SU-DHL-6 (cell line): ENCODE measurements around the gene PPP1R14B.

Experiments
- CTCF ChIP-seq: fragments of 200-600 bp; sonication (generic); IDR thresholded peaks from one replicate; pipeline ENCODE4 v1.5.1; 2017; ENCODE audit warnings: antibody characterized with exemption, mild to moderate bottlenecking, low read length, moderate library complexity; ENCODE audit not compliant: insufficient read depth, poor library complexity, severe bottlenecking
- EZH2phosphoT487 ChIP-seq: fragments of 200-600 bp; sonication (generic), shearing (Covaris generic); conservative IDR thresholded peaks from 2 replicates; pipeline ENCODE4 v1.6.1; 2018; ENCODE audit warnings: mild to moderate bottlenecking, antibody characterized with exemption, low read length, moderate library complexity, mixed read lengths

GRCh38 chr11:64216879-64217278 is 29.9 kb downstream of the PPP1R14B start:
- no peak for TF ChIP-seq CTCF
- no peak for TF ChIP-seq EZH2phosphoT487
